HepG2 (cell line): Measurements from ENCODE around the gene MMS19. TPM values are rescaled to one million over a fixed set of nuclear protein-coding genes. Genes with fewer than 3 reads are reported as not detected.

Source experiments
- ATF2 ChIP-seq: sonication (generic); formaldehyde crosslinking; IDR thresholded peaks from 2 replicates; pipeline ENCODE4 v1.4.0; 2020; ENCODE audit warnings: missing genetic modification reagents
- BRD4 ChIP-seq: sonication (generic); formaldehyde crosslinking; IDR thresholded peaks from 2 replicates; pipeline ENCODE4 v1.4.0; 2020; ENCODE audit warnings: missing genetic modification reagents
- ELF4 ChIP-seq: sonication (generic); formaldehyde crosslinking; IDR thresholded peaks from 2 replicates; pipeline ENCODE4 v1.5.0; 2020; ENCODE audit warnings: missing genetic modification reagents, mild to moderate bottlenecking, moderate library complexity, borderline replicate concordance
- HINFP ChIP-seq: sonication (generic); formaldehyde crosslinking; IDR thresholded peaks from 2 replicates; pipeline ENCODE4 v1.4.0; 2020; ENCODE audit warnings: low read depth, mild to moderate bottlenecking, missing genetic modification reagents
- POGZ ChIP-seq: sonication (generic); formaldehyde crosslinking; IDR thresholded peaks from 2 replicates; pipeline ENCODE4 v1.4.0; 2020; ENCODE audit warnings: mild to moderate bottlenecking, missing genetic modification reagents
- RORA ChIP-seq: sonication (generic); formaldehyde crosslinking; IDR thresholded peaks from 2 replicates; pipeline ENCODE4 v1.5.0; 2020; ENCODE audit warnings: mild to moderate bottlenecking, missing genetic modification reagents, moderate library complexity
- SALL1 ChIP-seq: sonication (generic); formaldehyde crosslinking; IDR thresholded peaks from 2 replicates; pipeline ENCODE4 v1.8.0; 2022; ENCODE audit warnings: mild to moderate bottlenecking, missing genetic modification reagents
- TCF7 ChIP-seq: sonication (generic); IDR thresholded peaks from 2 replicates; pipeline ENCODE4 v1.6.1; 2016; ENCODE audit warnings: antibody characterized with exemption, low read depth
- YEATS4 ChIP-seq: sonication (generic); formaldehyde crosslinking; IDR thresholded peaks from 2 replicates; pipeline ENCODE4 v1.4.0; 2020; ENCODE audit warnings: missing genetic modification reagents, borderline replicate concordance
- ZBTB26 ChIP-seq: IDR thresholded peaks from 2 replicates; pipeline ENCODE4 v1.6.1; 2016; ENCODE audit warnings: missing compliant biosample characterization, missing genetic modification reagents, borderline replicate concordance
- ZFP37 ChIP-seq: sonication (generic); formaldehyde crosslinking; IDR thresholded peaks from 2 replicates; pipeline ENCODE4 v1.4.0; 2020; ENCODE audit warnings: missing genetic modification reagents, borderline replicate concordance
- ZFYVE20 ChIP-seq: sonication (generic); formaldehyde crosslinking; IDR thresholded peaks from 2 replicates; pipeline ENCODE4 v1.8.0; 2023; ENCODE audit warnings: low read depth, mild to moderate bottlenecking, moderate library complexity, missing genetic modification reagents, borderline replicate concordance
- ZNF101 ChIP-seq: sonication (generic); formaldehyde crosslinking; IDR thresholded peaks from 2 replicates; pipeline ENCODE4 v1.4.0; 2020; ENCODE audit warnings: mild to moderate bottlenecking, low read depth, missing genetic modification reagents, borderline replicate concordance
- ZNF292 ChIP-seq: sonication (generic); formaldehyde crosslinking; IDR thresholded peaks from 2 replicates; pipeline ENCODE4 v1.8.1; 2022; ENCODE audit warnings: mild to moderate bottlenecking, low read depth, missing genetic modification reagents, borderline replicate concordance
- ZNF367 ChIP-seq: sonication (generic); formaldehyde crosslinking; IDR thresholded peaks from 2 replicates; pipeline ENCODE4 v1.4.0; 2020; ENCODE audit warnings: missing genetic modification reagents, borderline replicate concordance
- ZNF414 ChIP-seq: sonication (generic); formaldehyde crosslinking; IDR thresholded peaks from 2 replicates; pipeline ENCODE4 v1.5.0; 2020; ENCODE audit warnings: missing genetic modification reagents
- ZNF460 ChIP-seq: sonication (generic); formaldehyde crosslinking; IDR thresholded peaks from 2 replicates; pipeline ENCODE4 v1.5.1; 2020; ENCODE audit warnings: missing genetic modification reagents, mild to moderate bottlenecking, borderline replicate concordance
- ZNF549 ChIP-seq: sonication (generic); formaldehyde crosslinking; IDR thresholded peaks from 2 replicates; pipeline ENCODE4 v1.5.0; 2020; ENCODE audit warnings: missing genetic modification reagents
- ZNF609 ChIP-seq: sonication (generic); formaldehyde crosslinking; IDR thresholded peaks from 2 replicates; pipeline ENCODE4 v1.4.0; 2020; ENCODE audit warnings: mild to moderate bottlenecking, missing genetic modification reagents, borderline replicate concordance
- polyA plus RNA-seq, 8 experiments: library from polyadenylated mRNA; depleted of rRNA in 3 of 8; stranded (reverse) in 7 of 8; unstranded in 1 of 8; fragments of >200 nt; fragmentation: Illumina TruSeq in 4 of 8; extraction: Trizol in 4 of 8; gene quantifications; 2 replicates each; pipeline versions ENCODE4 v1.2.1 to v1.2.3, GENCODE V29; 2011 to 2016; ENCODE audit warnings: low read depth in 4 of 8, missing spikeins in 1 of 8, mixed read lengths in 1 of 8; ENCODE audit not compliant: insufficient read depth in 1 of 8
- total RNA-seq, 5 experiments: library from RNA; depleted of rRNA; stranded (reverse); fragments of >200 nt; fragmentation: Illumina TruSeq; extraction: Trizol; gene quantifications; 2 replicates each; pipeline ENCODE4 v1.2.3, GENCODE V29; 2016; ENCODE audit warnings: low read depth in 1 of 5

MMS19 gene
- total and polyA plus RNA-seq, 2 of the 13 experiments (the other 11 are each of a cell fraction or from before 2014, with no cell fraction given): 76.4 to 107 TPM

GRCh38 chr10:97498076-97498840 lies at the start of gene MMS19 (continued):
- no peak for TF ChIP-seq ELF4 (CRISPR knock-in tag)
- no peak; the same call in 1 of the 2 replicates for TF ChIP-seq ZFP37 (CRISPR knock-in tag)
- TF ChIP-seq YEATS4 (CRISPR knock-in tag): peak; percentile 19; the same call in 1 of the 2 replicates
- TF ChIP-seq ZNF460 (CRISPR knock-in tag): no peak
- no peak for TF ChIP-seq ATF2
- TF ChIP-seq ZFYVE20 (CRISPR knock-in tag): no peak
- TF ChIP-seq ZBTB26 (CRISPR knock-in tag): no peak
- no peak for TF ChIP-seq ZNF367 (CRISPR knock-in tag)
- TF ChIP-seq BRD4: peak; percentile 18
- peak; percentile 66; the same call in 1 of the 2 replicates for TF ChIP-seq SALL1 (CRISPR knock-in tag)
- TF ChIP-seq ZNF101 (CRISPR knock-in tag): no peak
- TF ChIP-seq ZNF414 (CRISPR knock-in tag): 0 out of 2 replicates have a peak, but pooled peaks have one; percentile 41
- no peak for TF ChIP-seq ZNF292 (CRISPR knock-in tag)
- TF ChIP-seq ZNF609 (CRISPR knock-in tag): 0 out of 2 replicates have a peak, but pooled peaks have one; percentile 33
- no peak; the same call in 1 of the 2 replicates for TF ChIP-seq POGZ (CRISPR knock-in tag)
- TF ChIP-seq ZNF549: no peak
- no peak for TF ChIP-seq RORA (CRISPR knock-in tag)
- no peak for TF ChIP-seq HINFP (CRISPR knock-in tag)
- TF ChIP-seq TCF7: no peak
